Measurements from ENCODE around the gene SNX22.

GRCh38 chr15:64152507-64153387 is 1.2 kb downstream of the SNX22 start:
- TF ChIP-seq CTCF (optimal IDR thresholded peaks at IDR 0.05 in 1 of 3, IDR thresholded peaks at IDR 0.05 in 1 of 3, conservative IDR thresholded peaks at IDR 0.05 in 1 of 3; ENCODE audit: extremely low read depth in 1 of 3, insufficient read depth in 2 of 3, low read length in 3 of 3) (no peak), EZH2 (IDR thresholded peaks at IDR 0.05; ENCODE audit: low read length) (peak; percentile 33)
